ENCODE data around the gene LEMD2. TPM values are rescaled to one million over a fixed set of nuclear protein-coding genes. Genes with fewer than 3 reads are reported as not detected.

LEMD2 gene
- total RNA-seq, 1 experiment from 2014 or later: 52.5 TPM

GRCh38 chr6:33757906-33758305 is 31.0 kb downstream of the LEMD2 start:
- DNase-seq (ENCODE audit: low read depth): no peak

DNA sequence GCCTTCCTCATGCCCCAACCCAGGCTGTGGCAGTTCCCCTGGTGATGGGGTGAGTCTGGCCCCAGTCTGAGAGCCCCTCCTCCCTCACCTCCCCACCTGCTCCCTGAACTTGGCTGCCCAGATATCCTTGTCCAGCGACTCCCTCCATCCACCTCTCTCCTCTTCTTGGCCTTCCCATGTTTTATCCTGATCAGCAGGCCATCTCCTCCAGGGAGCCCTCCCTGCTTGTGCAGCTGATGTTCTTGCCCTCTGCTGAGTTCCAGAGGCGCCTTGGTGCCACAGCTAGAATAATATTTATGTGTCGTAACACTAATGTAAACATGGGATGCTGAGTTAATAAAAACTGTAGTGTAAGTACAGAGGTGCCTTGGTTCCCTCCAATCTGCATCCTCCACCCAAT is 31.8 kb downstream of the LEMD2 start:
- DNase-seq (ENCODE audit: low read depth): no peak

DNA sequence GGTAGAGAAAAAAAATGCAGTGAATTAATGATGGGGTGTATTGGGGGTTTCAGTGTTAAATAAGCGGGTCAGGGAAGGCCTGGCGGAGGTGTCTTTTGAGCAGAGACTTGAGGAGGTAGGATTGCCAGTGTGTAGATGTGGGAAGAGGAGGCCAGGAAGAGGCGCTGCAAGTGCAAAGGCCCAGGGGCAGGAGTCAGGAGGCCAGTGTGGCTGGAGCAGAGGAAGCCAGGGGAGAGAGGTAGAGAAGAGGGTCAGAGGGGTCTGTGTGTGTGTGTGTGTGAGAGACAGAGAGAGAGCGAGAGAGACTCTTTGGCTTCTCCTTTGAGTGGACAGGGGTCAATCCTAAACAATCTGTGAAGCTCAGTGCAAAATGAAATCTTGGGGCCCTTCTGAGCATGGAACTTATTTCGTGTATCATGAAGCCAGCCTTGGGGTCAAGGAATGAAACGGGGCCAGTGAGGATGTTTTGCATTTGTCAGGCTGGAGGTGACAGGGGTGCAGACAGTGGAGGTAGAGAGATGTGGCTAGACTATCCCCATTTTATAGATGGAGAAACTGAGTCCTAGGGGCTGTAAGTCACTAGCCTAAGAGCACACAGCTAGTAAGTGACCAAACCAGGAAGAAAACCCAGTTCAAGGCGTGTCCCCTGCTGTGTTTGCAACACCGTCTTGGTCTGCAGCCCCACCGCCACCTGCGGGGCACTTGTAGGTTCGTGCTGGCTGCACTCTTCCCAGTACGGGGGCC is 32.5 kb downstream of the LEMD2 start:
- no peak for DNase-seq (ENCODE audit: low read depth)

DNA sequence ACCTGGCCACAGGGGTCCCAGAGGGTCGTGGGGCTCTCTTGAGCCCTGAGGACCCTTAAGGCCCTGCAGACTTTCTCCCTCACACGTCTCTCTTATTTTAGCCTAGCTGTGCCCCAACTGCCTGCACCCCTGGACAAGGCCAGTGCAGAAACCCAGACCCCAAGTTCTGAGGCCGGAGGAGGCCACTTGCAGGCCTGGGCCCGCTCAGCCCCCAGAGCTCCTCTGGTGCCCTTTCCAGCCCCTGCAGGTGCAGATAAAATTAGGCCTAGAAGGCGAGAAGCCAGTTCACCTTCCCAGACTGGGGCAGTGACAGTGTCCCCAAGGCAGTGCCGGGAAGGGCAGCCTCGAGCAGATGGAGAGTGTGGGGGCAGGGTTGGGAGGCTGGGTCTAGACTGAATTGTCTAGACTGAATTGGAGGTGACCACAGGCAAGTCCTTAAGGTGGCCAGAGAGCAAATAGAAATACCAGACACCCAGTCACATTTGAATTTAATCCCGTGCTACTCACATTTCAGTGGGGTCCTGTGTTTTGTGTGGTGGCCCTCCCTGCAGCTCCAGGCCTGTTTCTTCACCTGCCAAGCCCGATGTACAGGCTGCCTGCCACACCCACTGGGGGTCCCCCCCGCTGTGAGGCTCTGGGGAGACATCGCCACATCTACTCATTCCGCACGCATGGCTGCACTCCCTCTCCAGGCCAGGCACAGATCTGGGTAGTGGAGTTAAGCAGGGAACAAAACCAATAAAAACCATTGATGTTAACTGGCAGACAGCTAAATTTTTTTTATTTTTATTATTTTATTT is 33.7 kb downstream of the LEMD2 start:
- DNase-seq (ENCODE audit: low read depth): no peak

- no peak for DNase-seq (ENCODE audit: low read depth)
Measured at GRCh38 chr6:33754222-33754621, 34.7 kb downstream of the LEMD2 start.

DNA sequence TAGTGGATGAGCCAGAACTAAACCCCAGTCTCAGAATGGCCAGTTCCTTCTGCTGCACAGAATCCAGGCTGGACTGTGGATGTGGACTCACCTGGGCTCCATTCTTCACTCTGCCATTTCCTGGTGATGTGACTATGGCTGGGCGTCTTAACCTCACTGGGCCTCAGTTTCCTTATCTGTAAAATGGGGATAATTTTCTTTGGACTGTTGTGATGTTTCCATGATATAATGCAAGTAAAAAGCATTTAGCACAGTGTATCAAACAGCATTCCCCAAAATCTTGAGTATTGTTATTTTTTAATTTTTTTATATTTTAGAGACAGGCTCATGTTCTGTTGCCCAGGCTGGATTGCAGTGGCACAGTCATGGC is 36.3 kb downstream of the LEMD2 start:
- no peak for DNase-seq (ENCODE audit: low read depth)

DNA sequence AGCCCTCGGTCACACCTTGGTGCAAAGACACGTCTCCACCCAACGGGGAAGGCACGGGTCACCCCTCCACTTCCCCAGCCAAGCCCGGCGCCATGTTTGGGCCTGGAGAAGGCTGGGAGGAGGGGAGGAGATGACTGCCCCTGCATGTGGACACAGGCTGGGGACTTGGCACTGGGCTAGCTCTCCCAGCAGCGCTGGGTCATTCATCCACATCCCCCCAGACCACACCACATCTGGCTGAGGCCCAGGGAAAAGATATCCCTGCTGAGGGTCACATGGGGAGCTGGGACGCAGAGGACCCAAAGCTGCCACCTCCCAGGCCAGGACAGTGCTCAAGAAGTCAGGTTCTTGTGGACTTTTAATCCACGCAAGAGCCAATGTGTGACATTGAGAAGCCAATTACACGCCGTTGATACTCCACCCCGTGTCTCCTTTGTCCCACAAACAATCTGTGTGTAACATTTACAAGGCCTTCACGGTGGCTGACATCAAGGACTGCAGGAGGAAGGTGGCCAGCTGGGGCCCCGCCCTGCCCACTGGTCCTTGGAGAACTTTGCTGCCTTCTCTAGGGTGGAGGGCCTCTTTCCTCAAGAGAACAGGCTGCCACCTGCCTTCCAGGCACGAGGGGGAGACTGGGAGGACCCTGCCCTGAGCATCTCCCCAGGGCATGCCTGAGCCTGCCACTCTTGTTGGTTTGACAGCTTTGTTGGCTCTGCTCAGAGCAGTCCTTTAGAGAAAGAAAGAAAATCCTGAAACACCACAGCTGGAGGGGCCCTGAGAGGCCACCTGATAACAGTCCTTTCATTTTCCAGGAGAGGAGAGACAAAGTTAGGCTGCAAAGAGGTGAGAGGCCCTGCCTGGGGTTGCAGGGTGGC is 36.9 kb downstream of the LEMD2 start:
- no peak for DNase-seq (ENCODE audit: low read depth)

DNA sequence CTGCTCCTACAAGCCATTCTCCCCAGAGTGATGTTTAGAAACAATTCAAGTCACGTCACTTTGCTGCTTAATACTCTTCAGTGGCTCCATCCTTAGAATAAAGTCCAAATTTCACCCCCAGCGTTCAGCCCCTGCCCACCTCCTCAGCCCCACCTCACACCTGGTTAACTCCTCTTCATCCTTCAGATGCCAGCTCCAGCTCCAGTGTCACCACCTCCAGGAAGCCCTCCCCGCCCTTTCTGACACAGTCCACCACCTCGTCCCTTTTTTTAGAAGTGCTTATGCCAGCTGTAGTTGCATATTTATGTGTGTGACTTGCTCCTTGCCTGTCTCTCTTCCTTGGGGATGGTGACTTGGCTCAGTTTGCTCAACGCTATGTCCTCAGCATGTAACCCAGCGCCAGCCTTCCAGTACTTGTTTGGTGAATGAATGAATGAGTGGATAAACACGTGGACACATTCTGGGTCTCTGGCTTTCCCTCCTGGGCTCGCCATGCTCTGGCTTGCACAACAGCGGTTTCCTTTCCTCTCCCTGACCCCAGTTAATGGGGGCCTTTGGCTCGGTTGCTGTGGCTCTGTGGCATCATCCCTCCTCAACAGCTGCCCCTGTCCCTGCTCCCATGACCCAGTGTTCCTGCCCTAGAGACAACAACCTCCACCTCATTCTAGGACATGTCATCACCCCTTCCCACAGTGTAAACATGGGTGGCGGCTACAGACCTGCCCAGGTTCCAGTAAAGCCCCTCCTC is 38.5 kb downstream of the LEMD2 start:
- DNase-seq (ENCODE audit: low read depth): peak; percentile 94

DNA sequence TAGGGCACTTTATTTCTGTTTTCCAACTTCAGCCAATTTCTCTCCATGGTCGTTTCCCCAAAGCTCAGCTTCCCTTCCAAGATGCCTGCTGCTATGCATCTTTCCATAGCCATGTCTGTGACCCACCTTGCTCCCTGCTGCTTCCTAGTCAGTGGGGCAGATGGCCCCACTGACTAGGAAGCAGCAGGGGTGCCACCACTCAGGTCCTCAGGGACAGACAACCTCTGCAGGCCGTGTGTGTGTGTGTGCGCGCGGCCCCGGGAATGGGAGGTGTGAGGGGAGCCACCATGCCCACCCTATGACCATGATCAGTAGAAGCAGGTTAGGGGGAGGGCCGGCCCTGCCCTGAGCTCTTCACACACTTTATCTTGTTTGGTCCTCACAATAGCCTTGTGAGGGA is 39.5 kb downstream of the LEMD2 start:
- DNase-seq (ENCODE audit: low read depth): no peak

- DNase-seq (ENCODE audit: low read depth): no peak
Measured at GRCh38 chr6:33748841-33749240, 40.1 kb downstream of the LEMD2 start.

GRCh38 chr6:33747823-33748222 is 41.1 kb downstream of the LEMD2 start:
- no peak for DNase-seq (ENCODE audit: low read depth)

- peak; percentile 93 for DNase-seq (ENCODE audit: low read depth)
Measured at GRCh38 chr6:33746651-33747100, 42.3 kb downstream of the LEMD2 start, which contains the start of gene IP6K3. Gene IP6K3, minus strand, starts transcription at chr6:33746905. Its CDS starts 11,429 bp downstream, at chr6:33735476.

GRCh38 chr6:33746036-33746600 is 42.8 kb downstream of the LEMD2 start:
- peak; percentile 94 for DNase-seq (ENCODE audit: low read depth)

DNA sequence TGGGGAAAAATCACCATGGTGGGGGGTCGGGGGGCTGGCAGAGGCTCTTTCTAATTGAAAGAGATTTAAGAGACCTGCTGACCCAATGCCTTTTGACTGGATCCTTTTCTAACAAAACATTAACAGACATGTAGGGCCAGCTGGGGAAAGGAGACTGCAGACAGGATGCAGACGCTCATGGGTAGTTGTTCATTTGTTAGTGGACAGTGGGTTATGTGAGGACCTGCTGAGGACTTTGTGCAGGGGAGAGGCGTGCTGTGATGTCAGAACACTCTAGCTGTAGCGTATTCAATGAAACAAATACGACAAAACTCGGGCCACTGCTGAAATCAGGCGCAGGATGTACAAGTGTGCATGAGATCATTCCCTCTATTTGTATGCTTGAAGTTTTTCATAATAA is 43.4 kb downstream of the LEMD2 start:
- peak; percentile 57 for DNase-seq (ENCODE audit: low read depth)

GRCh38 chr6:33744895-33745546 is 43.9 kb downstream of the LEMD2 start:
- DNase-seq (ENCODE audit: low read depth): peak; percentile 55

DNA sequence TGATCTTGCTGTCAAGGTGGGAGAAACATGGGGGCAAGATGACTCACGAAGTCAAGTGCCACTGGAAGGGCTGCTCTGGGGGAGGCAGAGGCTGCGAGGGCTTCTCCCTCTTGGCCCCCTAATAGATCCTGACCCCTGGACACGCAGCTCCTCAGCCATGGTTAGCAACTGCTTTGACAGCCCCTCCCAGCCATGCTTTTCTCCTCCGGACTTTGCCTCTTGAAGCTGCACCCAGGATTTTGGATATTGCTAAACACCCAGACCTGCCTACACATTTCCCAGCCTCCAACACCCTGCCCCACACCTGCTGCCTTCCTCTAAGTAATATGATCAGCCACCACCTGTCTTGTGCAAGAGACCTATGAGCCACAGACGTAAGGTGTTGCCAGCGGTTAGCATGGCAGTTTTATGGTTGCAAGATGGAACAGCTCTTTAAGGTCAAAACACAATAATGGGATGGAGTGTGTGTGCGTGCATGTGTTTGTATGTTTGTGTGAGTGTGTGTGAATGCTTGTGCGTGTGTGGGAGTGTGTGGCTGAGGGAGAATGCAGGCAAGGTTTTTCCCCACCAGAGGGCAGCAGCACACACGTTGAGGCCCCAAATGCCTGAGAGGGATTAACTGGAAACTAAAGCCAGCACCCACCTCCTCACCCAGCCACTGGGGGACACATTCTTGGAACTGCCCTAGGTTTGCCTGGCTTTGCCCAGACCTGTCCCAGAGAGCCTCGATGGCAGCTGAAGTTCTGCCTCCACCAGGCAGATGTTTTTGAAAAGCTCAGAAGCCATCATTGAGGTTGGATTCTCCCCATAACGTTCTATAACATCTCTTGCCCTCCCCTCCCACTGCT is 44.7 kb downstream of the LEMD2 start:
- DNase-seq (ENCODE audit: low read depth): peak; percentile 85

DNA sequence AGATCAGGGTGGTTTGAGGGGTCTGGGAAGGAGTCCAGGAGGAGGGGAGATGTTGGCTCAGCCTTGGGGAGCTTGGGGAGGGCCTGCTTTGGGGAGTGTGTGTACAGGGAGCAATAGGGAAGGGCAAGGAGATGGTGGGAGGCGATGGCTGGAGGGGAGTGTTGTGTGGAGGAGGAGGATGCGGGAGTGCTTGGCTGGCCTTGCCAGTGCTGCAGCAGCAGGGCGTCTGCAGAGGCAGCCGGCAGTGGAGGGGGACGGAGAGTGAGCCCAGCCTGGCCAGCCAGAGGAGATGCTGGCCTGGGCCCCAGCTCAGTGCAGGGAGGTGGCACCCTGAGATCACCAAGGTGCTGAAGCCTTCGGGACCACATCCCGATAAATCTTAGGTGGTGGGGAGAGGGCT is 46.1 kb downstream of the LEMD2 start:
- DNase-seq (ENCODE audit: low read depth): no peak

DNA sequence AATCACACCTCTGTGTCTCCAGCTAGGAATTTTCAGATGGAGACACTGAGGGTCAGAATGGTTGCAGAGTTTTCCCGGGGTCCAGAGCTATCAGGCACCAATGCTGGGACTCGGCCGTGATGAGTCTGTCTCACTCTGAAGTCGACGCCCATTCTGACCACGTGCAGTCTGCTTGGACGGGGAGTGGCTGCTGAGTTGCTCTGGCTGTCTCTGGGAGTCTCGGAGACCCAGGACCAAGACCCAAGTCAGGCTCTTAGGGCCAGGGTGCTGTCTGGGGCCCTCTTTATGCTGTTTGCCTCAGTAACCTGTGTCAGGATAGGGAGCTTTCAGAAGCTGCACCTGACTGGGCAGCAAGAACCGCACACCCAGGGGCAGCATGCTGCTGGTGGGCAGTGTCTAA is 46.8 kb downstream of the LEMD2 start:
- no peak for DNase-seq (ENCODE audit: low read depth)

DNA sequence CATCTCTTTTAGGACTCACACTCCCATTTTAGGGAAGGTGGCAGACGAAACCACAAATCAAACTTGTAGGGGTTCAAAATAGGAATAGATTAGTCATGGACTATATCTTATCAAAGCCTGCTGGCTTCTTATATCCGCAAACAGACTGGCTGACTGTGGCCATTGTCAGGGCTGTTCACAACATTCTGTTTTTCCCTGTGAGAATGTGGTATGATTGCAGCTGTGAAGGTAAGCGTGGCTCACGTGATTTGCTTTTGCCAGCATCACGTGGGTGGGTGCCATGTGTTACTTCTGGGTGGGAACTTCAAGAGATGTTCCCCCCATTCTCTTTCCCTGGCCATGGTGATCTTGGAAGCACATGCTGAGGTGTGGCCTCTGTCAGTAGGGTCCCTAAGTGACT is 48.1 kb downstream of the LEMD2 start:
- DNase-seq (ENCODE audit: low read depth): no peak
